Kidney (tissue), 14 donors: ENCODE data around the gene PORCN. TPM values are rescaled to one million over a fixed set of nuclear protein-coding genes. Genes with fewer than 3 reads are reported as not detected.

Experiments
- DNase-seq, 5 donors: peaks; one replicate each; pipeline ENCODE4 v3.0.0-alpha.2; 2013 to 2020
- FAIRE-seq: peaks from 2 replicates; lab custom pipeline; 2012; peaks lifted over from hg19 to GRCh38; lab: Jason Lieb, UNC
- H3K27ac ChIP-seq, 2 donors: one replicate each; pipeline ENCODE4 v1.7.0; 2013; ENCODE audit warnings: low read depth in 2 of 2, low read length in 2 of 2, inconsistent platforms in 1 of 2
- H3K27me3 ChIP-seq: one replicate; pipeline ENCODE4 v1.7.1; 2013; ENCODE audit warnings: low read length, inconsistent platforms; ENCODE audit not compliant: control insufficient read depth, insufficient read depth
- H3K36me3 ChIP-seq, 3 donors: one replicate each; pipeline versions ENCODE4 v1.7.0 to v1.7.1; 2013; ENCODE audit warnings: low read length in 3 of 3, control low read depth in 1 of 3, inconsistent platforms in 1 of 3; ENCODE audit not compliant: insufficient read depth in 3 of 3, control insufficient read depth in 2 of 3
- H3K4me1 ChIP-seq, 3 donors: one replicate each; pipeline versions ENCODE4 v1.7.0 to v1.7.1; 2013; ENCODE audit warnings: low read length in 3 of 3, inconsistent platforms in 1 of 3, low read depth in 1 of 3; ENCODE audit not compliant: control insufficient read depth in 2 of 3, insufficient read depth in 2 of 3
- H3K4me3 ChIP-seq, 3 donors: one replicate each; pipeline versions ENCODE4 v1.7.0 to v1.8.1; 2013; ENCODE audit warnings: low read length in 3 of 3, control low read depth in 1 of 3, inconsistent platforms in 1 of 3
- H3K9ac ChIP-seq, 3 donors: one replicate each; pipeline versions ENCODE4 v1.7.0 to v1.7.1; 2013; ENCODE audit warnings: low read length in 3 of 3, control low read depth in 1 of 3, inconsistent platforms in 1 of 3
- H3K9me3 ChIP-seq, 3 donors: one replicate each; pipeline versions ENCODE4 v1.7.0 to v1.7.1; 2013; ENCODE audit warnings: low read length in 3 of 3, control low read depth in 1 of 3, inconsistent platforms in 1 of 3; ENCODE audit not compliant: control insufficient read depth in 2 of 3, insufficient read depth in 1 of 3
- CTCF ChIP-seq: IDR thresholded peaks from 3 replicates; pipeline ENCODE4 v1.5.1; 2012; ENCODE audit warnings: mild to moderate bottlenecking, moderate library complexity, borderline replicate concordance; ENCODE audit not compliant: insufficient read depth; ENCODE audit errors: extremely low read depth
- intact Hi-C: fragments of 100-400 bp; cut with DNase I; formaldehyde crosslinking; loops from one replicate; pipeline ENCODE4 v1.11.1; 2022
- polyA plus RNA-seq: library from polyadenylated mRNA; stranded (reverse); fragments of 350-450 nt; fragmentation: Illumina TruSeq; extraction: RNeasy Lipid Tissue Mini Kit (QIAGEN cat#74804); gene quantifications from one replicate; pipeline ENCODE4 v1.2.3, GENCODE V29; 2014; ENCODE audit warnings: low read depth, low replicate concordance; ENCODE audit not compliant: insufficient read depth
- total RNA-seq: library from RNA; stranded (reverse); fragmentation: NEBNext Ultra II Directional; extraction: Animal tissue kit (Norgen Biotek cat#: 25700); gene quantifications from one replicate; pipeline ENCODE4 v1.2.1, GENCODE V29; 2021
- donor health status: control.
- donor health status: control.
- donor health status: control.
- donor health status: control.
- donor health status: control.
- donor health status: DM: yes; HTN: yes; CAD: no.
- donor health status: Normal renal cell carcinoma (clear cell type).

The PORCN gene
- total and polyA plus RNA-seq, 2 donors from 2014 or later: 8.9 to 11.7 TPM

- Histone ChIP-seq H3K9me3 (no peaks in the 10 kb centered on the region), H3K27me3 (no peaks in the 10 kb centered on the region), H3K27ac (no peak overlapping the region), H3K36me3 (no peaks in the 10 kb centered on the region), H3K9ac (no peak overlapping the region), H3K4me1 (no peaks in the 10 kb centered on the region), H3K4me3 (no peak overlapping the region)
- FAIRE-seq (no peak), DNase-seq (peak in 1 of 5 donors; percentile 21)
- TF ChIP-seq CTCF: no peak
- intact Hi-C loops: no loop called here
Observed at GRCh38 chrX:48472225-48472624, 36.6 kb upstream of the PORCN start.

- no peak for FAIRE-seq
- peak in 1 of 5 donors; percentile 6 for DNase-seq
- H3K4me1 ChIP-seq: no peaks in the 10 kb centered on the region
- H3K36me3 ChIP-seq: no peaks in the 10 kb centered on the region
- H3K9me3 ChIP-seq: no peaks in the 10 kb centered on the region
- intact Hi-C loops: no loop called here
- H3K27me3 ChIP-seq: no peaks in the 10 kb centered on the region
- TF ChIP-seq CTCF: no peak
- H3K4me3 ChIP-seq: no peak overlapping the region
- H3K9ac ChIP-seq: no peak overlapping the region
- H3K27ac ChIP-seq: no peak overlapping the region
Observed at GRCh38 chrX:48472851-48473703, 35.7 kb upstream of the PORCN start.

- intact Hi-C loops: no loop called here
- Histone ChIP-seq H3K4me1 (no peaks in the 10 kb centered on the region), H3K27ac (no peak overlapping the region), H3K4me3 (no peak overlapping the region), H3K9ac (no peak overlapping the region), H3K9me3 (no peaks in the 10 kb centered on the region), H3K27me3 (no peaks in the 10 kb centered on the region), H3K36me3 (no peaks in the 10 kb centered on the region)
- peak in 1 of 5 donors; percentile 48 for DNase-seq
- TF ChIP-seq CTCF: no peak
- FAIRE-seq: no peak
Observed at GRCh38 chrX:48473704-48473990, 35.1 kb upstream of the PORCN start.
